ENCODE measurements around the gene CCDC68.
"Not testable (repeated sequence)": the region's sequence is repeated elsewhere in the genome, so short reads cannot be mapped to it uniquely, and the experiment has no call there.

CCDC68 gene

GRCh38 chr18:54983041-54983686 lies 23.9 kb upstream of the CCDC68 start:
- Mint-ChIP-seq H3K36me3 (ENCODE audit: low read depth) (no peaks in the 10 kb centered on the region), H3K4me1 (no peaks in the 10 kb centered on the region), H3K4me3 (no peak overlapping the region), H3K9me3 (peaks cover 2% of the 10 kb centered on the region), H3K27me3 (ENCODE audit: low read depth) (no peaks in the 10 kb centered on the region), H3K27ac (peak overlapping the region in 1 of 3 experiments; percentile 14)
- TF ChIP-seq CTCF (IDR thresholded peaks at IDR 0.05; ENCODE audit: unreplicated experiment in 3 of 3), result peak; percentile 68 to 77 (median 75)

- Mint-ChIP-seq H3K36me3 (ENCODE audit: low read depth) (no peaks in the 10 kb centered on the region), H3K9me3 (peaks cover 3% of the 10 kb centered on the region), H3K27ac (no peak overlapping the region), H3K4me1 (no peaks in the 10 kb centered on the region), H3K27me3 (ENCODE audit: low read depth) (no peaks in the 10 kb centered on the region), H3K4me3 (no peak overlapping the region)
- TF ChIP-seq CTCF (IDR thresholded peaks at IDR 0.05; ENCODE audit: unreplicated experiment in 3 of 3), result no peak
Observed at GRCh38 chr18:54981076-54981475, 21.8 kb upstream of the CCDC68 start.

GRCh38 chr18:54975598-54975997 lies 16.3 kb upstream of the CCDC68 start:
- no peak overlapping the region for H3K27ac Mint-ChIP-seq
- peaks cover 3% of the 10 kb centered on the region for H3K9me3 Mint-ChIP-seq
- H3K36me3 Mint-ChIP-seq (ENCODE audit: low read depth), result no peaks in the 10 kb centered on the region
- TF ChIP-seq CTCF (IDR thresholded peaks at IDR 0.05; ENCODE audit: unreplicated experiment in 3 of 3), result no peak
- no peaks in the 10 kb centered on the region for H3K4me1 Mint-ChIP-seq
- no peak overlapping the region for H3K4me3 Mint-ChIP-seq
- H3K27me3 Mint-ChIP-seq (ENCODE audit: low read depth), result no peaks in the 10 kb centered on the region

GRCh38 chr18:54973046-54973445 lies 13.8 kb upstream of the CCDC68 start:
- H3K9me3 Mint-ChIP-seq, result no peaks in the 10 kb centered on the region
- no peaks in the 10 kb centered on the region for H3K4me1 Mint-ChIP-seq
- H3K27ac Mint-ChIP-seq, result no peak overlapping the region
- no peaks in the 10 kb centered on the region for H3K36me3 Mint-ChIP-seq (ENCODE audit: low read depth)
- H3K27me3 Mint-ChIP-seq (ENCODE audit: low read depth), result no peaks in the 10 kb centered on the region
- TF ChIP-seq CTCF (IDR thresholded peaks at IDR 0.05; ENCODE audit: unreplicated experiment in 3 of 3), result no peak
- H3K4me3 Mint-ChIP-seq, result no peak overlapping the region

DNA sequence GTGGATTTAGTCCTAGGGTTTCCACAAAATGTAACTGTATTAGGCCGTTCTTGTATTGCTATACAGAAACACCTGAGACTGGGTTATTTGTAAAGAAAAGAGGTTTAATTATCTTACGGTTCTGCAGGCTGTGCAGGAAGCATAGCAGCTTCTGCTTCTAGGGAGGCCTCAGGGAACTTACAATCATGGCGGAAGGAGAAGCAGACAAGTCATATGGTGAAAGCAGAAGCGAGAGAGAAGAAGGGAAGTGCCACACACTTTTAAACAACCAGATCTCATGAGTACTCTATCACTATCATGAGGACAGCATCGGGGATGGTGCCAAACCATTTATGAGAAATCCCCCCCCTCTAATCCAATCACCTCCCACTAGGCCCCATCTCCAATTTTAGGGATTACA lies 9.5 kb upstream of the CCDC68 start:
- no peak overlapping the region for H3K27ac Mint-ChIP-seq
- no peak overlapping the region for H3K4me3 Mint-ChIP-seq
- TF ChIP-seq CTCF (IDR thresholded peaks at IDR 0.05; ENCODE audit: unreplicated experiment in 3 of 3), result no peak
- H3K36me3 Mint-ChIP-seq (ENCODE audit: low read depth), result no peaks in the 10 kb centered on the region
- H3K27me3 Mint-ChIP-seq (ENCODE audit: low read depth), result peaks cover 4% of the 10 kb centered on the region
- no peaks in the 10 kb centered on the region for H3K9me3 Mint-ChIP-seq
- no peaks in the 10 kb centered on the region for H3K4me1 Mint-ChIP-seq

GRCh38 chr18:54968237-54968636 lies 9.0 kb upstream of the CCDC68 start:
- not testable (repeated sequence) for H3K27me3 Mint-ChIP-seq (ENCODE audit: low read depth); H3K4me1 Mint-ChIP-seq; H3K27ac Mint-ChIP-seq; H3K4me3 Mint-ChIP-seq; H3K9me3 Mint-ChIP-seq; H3K36me3 Mint-ChIP-seq (ENCODE audit: low read depth)
